Retinal pigment epithelial cell (primary cell): Measurements from ENCODE around the gene AGL.

Experiments
- DNase-seq: peaks from one replicate; pipeline ENCODE4 v3.0.0-alpha.2; 2010; ENCODE audit warnings: low read depth
- H3K4me3 ChIP-seq: 2 replicates; pipeline ENCODE4 v1.5.1; 2011; ENCODE audit warnings: mild to moderate bottlenecking, low read length, control low read depth, moderate library complexity
- CTCF ChIP-seq: conservative IDR thresholded peaks from 2 replicates; pipeline ENCODE4 v1.5.1; 2011; ENCODE audit warnings: low read depth, low read length, control low read depth, inconsistent platforms

The AGL gene

GRCh38 chr1:99963041-99963795, 113.1 kb downstream of the AGL start:
- H3K4me3 ChIP-seq: no peak overlapping the region
- DNase-seq: no peak
- TF ChIP-seq CTCF: no peak

- DNase-seq: no peak
- TF ChIP-seq CTCF: no peak
- no peak overlapping the region for H3K4me3 ChIP-seq
Observed at GRCh38 chr1:99964806-99965205, 114.6 kb downstream of the AGL start.

- no peak for DNase-seq
- no peak for TF ChIP-seq CTCF
- no peak overlapping the region for H3K4me3 ChIP-seq
Observed at GRCh38 chr1:99965646-99966375, 115.7 kb downstream of the AGL start.

- DNase-seq: no peak
- no peak for TF ChIP-seq CTCF
- H3K4me3 ChIP-seq: no peak overlapping the region
Observed at GRCh38 chr1:99968214-99968613, 118.1 kb downstream of the AGL start.

- TF ChIP-seq CTCF: no peak
- DNase-seq: no peak
- peak overlapping the region; percentile 89 for H3K4me3 ChIP-seq
Observed at GRCh38 chr1:99969260-99969728, 119.1 kb downstream of the AGL start.

- H3K4me3 ChIP-seq: peak within 1 kb of the TSS; percentile 89
- no peak for DNase-seq
- TF ChIP-seq CTCF: no peak
Observed at GRCh38 chr1:99969729-99970621, 119.8 kb downstream of the AGL start, which contains the start of gene SLC35A3. Gene SLC35A3, plus strand, starts transcription at chr1:99969996. Its CDS starts 23,559 bp downstream, at chr1:99993555.
